ENCODE data around the gene NDUFC1.
A peak's percentile ranks its signal among the peaks of the same experiment; 100 is the strongest.

NDUFC1 gene

DNA sequence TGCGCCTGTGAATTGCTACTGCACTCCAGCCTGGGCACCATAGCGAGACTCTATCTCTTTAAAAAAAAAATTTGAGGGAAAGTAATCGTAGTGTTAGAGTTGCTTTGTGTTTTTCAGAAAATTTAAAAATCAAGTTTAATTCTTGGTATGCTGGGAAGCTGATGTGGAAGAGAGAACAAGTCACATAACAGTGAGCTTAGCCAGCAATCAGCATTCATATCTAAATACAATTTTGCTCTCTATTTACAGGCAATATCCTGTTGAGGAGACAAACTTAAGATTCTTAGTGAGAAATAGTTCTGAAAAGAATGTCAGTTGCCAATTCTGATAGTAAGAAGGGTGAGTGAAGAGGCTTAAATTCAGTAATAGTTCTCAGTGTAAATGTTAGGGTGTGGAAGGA is 9.6 kb upstream of the NDUFC1 start:
- no peak overlapping the region for H3K27ac ChIP-seq
- TF ChIP-seq, protein P1, sequence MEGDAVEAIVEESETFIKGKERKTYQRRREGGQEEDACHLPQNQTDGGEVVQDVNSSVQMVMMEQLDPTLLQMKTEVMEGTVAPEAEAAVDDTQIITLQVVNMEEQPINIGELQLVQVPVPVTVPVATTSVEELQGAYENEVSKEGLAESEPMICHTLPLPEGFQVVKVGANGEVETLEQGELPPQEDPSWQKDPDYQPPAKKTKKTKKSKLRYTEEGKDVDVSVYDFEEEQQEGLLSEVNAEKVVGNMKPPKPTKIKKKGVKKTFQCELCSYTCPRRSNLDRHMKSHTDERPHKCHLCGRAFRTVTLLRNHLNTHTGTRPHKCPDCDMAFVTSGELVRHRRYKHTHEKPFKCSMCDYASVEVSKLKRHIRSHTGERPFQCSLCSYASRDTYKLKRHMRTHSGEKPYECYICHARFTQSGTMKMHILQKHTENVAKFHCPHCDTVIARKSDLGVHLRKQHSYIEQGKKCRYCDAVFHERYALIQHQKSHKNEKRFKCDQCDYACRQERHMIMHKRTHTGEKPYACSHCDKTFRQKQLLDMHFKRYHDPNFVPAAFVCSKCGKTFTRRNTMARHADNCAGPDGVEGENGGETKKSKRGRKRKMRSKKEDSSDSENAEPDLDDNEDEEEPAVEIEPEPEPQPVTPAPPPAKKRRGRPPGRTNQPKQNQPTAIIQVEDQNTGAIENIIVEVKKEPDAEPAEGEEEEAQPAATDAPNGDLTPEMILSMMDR (IDR thresholded peaks at IDR 0.05): no peak
- no peak for TF ChIP-seq ZFX (IDR thresholded peaks at IDR 0.05; ENCODE audit: borderline replicate concordance)

DNA sequence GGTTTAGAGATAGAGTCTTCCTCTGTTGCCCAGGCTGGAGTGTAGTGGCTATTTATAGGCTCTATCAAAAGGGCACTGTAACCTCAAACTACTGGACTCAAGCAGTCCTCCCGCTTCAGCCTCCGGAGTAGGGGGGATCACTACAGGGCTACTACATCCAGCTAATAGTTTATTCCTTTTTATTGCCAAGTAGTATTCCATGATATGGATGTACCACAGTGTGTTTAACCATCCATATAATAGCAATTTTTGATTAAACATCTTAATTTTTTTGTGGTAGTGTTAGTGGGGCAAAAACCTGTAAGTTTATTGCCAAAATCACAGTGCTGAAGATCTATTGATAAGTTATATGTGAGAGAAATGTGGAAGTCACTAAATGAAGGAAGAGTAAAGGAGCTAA is 2.6 kb upstream of the NDUFC1 start:
- no peak overlapping the region for H3K27ac ChIP-seq
- TF ChIP-seq ZFX (IDR thresholded peaks at IDR 0.05; ENCODE audit: borderline replicate concordance): no peak

DNA sequence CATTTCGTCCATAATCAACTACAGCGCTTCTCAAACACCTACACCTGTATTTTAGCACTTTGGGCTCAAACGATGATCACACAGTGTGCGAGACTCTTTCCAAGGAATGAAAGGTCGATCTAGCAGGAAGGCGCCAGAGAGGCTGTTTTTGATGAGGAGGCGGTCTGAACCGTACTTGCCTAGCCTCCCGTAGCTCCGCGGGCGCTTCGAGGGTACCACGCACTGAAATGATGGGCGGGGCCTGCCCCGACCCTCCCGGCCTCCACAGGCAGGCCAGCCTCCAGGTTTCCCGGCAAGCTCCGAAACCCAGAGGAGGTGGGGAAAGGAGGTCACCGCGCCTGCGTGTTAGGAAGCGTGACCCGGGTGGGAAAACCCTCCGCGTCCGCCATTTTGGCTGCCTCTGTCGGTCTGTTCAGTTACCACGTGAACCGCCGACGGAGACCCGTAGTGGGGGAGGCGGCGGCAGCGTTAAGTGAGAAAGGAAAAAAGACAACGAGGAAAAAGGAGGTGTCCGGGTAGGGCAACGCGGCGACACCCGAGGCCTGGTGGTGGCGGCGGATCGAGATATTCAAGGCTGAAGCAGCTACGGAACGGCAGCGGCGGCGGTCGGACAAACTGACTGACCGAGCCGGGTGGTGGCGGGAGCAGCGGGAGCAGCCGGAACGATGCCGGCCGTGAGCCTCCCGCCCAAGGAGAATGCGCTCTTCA is 1.0 kb downstream of the NDUFC1 start, which contains the start of gene NAA15:
NAA15 (plus strand) TSS at position 393 of the 708 bp plus-strand sequence; CDS start at position 666, 273 bp downstream.
- peak within 1 kb of the TSS; percentile 95 for H3K27ac ChIP-seq
- TF ChIP-seq ZFX (IDR thresholded peaks at IDR 0.05; ENCODE audit: borderline replicate concordance): no peak
- TF ChIP-seq, protein P1 (IDR thresholded peaks at IDR 0.05): no peak

DNA sequence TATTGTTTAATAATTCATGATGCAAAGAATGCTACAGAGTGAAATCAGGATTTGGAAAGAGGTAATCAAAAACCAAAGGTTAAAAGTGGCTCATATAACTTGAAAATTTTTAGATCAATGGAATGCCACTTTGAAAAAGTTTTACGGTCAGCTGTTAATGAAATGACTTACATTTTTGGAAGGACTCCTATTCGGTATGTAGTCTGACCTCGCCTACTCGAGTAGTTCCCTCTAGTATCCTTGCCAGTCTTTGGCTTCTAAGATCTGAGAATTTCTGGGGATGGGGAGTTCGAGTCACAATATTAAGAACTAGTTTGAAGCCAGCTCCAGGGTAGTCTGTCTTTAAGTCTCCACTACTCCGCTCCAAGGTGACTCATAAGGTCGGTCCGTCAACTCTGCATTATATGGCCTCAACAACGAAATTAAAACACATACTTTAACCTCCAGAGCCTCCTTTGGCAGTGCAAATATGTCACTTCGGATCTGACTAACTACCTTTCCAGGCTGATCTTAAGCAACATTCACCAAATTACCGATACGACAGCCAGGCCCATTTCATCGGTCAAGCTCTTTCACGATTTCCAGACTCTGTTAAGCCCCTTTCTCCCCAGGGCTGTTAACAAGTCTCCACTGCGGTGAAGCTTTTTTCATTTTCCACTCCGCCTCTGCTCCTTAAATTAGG is 1.7 kb downstream of the NDUFC1 start:
- peak overlapping the region; percentile 95 for H3K27ac ChIP-seq
- TF ChIP-seq, protein P1 (IDR thresholded peaks at IDR 0.05): no peak
- no peak for TF ChIP-seq ZFX (IDR thresholded peaks at IDR 0.05; ENCODE audit: borderline replicate concordance)

DNA sequence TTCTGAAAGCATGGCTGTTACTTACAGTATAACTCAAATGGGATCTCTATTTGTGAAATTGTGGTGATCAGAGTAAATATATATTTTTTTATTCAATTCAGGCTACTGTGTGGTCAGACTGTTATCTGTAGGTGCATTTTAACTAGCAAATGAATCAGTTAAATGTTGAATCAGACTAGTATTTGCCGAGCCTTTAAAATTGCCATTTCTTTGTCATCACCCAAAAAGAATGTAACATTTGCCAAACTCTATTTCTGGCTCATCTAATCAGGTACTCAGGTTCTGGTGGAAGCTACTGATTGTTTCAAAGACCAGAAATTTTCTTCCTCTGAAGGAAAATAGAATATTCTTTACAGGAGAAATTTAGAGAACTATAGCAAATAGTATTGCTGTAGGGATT is 2.7 kb downstream of the NDUFC1 start:
- no peak for TF ChIP-seq ZFX (IDR thresholded peaks at IDR 0.05; ENCODE audit: borderline replicate concordance)
- TF ChIP-seq, protein P1 (IDR thresholded peaks at IDR 0.05): no peak

DNA sequence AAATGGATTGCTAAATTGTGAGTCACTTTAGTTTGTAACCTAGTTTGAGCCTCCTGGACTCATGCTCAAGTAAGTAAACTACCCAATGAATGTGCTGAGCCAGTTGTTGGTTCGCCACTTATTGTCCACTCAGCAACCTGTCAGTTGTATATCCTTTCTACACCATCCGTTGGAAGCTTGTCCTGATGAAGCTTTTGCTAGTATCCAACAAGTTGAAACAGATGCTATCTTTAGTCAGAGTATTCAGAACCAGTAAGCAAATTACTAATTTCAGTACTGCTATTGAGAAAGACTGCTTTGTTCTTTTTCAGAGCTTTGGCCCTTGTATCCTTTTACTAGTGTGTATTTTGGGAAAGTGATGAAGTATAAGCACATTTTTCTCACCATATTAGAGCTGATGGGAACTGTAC is 5.3 kb downstream of the NDUFC1 start:
- TF ChIP-seq ZFX (IDR thresholded peaks at IDR 0.05; ENCODE audit: borderline replicate concordance): no peak
- TF ChIP-seq, protein P1 (IDR thresholded peaks at IDR 0.05): no peak
- H3K27ac ChIP-seq: no peak overlapping the region

More for the DNA sequence above, 2.7 kb downstream of the NDUFC1 start:
- peak overlapping the region; percentile 95; the same call in 1 of the 2 replicates for H3K27ac ChIP-seq

DNA sequence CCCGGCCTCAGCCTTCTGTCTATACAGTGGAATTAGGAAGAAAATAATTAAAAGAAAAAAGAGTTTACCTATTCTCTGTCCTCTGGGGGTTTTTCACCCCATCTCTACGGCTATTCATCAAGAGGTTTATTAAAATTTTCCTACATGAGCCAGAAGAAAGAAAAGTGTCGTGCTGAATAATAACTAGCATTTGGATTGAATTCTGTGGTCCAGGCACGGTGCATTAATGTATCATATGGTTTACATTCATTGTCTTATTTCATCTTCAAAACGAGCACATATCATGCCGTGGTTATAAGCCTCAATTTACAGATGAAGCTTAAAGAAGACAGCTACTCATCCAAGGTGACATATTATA is 6.4 kb downstream of the NDUFC1 start:
- TF ChIP-seq, protein P1 (IDR thresholded peaks at IDR 0.05): peak; percentile 67
- no peak for TF ChIP-seq ZFX (IDR thresholded peaks at IDR 0.05; ENCODE audit: borderline replicate concordance)
- H3K27ac ChIP-seq: peak overlapping the region; percentile 73
